ENCODE results near the gene LSR. TPM values are rescaled to one million over a fixed set of nuclear protein-coding genes. Genes with fewer than 3 reads are reported as not detected.
"Not testable (repeated sequence)": the region's sequence is repeated elsewhere in the genome, so short reads cannot be mapped to it uniquely, and the experiment has no call there.

LSR gene
- polyA plus RNA-seq, 1 experiment, result 0.32 TPM

- H3K27me3 ChIP-seq (ENCODE audit: control insufficient read depth, insufficient read depth, low read length), result no peaks in the 10 kb centered on the region
- CTCF ChIA-PET, result no interaction called here
- no peak for DNase-seq (ENCODE audit: low read depth, low spot score)
Measured at GRCh38 chr19:35236638-35237400, 12.0 kb upstream of the LSR start.

GRCh38 chr19:35239597-35239996, 9.2 kb upstream of the LSR start:
- H3K9me3 ChIP-seq (ENCODE audit: control insufficient read depth, insufficient read depth, low read length); H3K27ac ChIP-seq (ENCODE audit: low read depth, low read length); POLR2A ChIA-PET; DNase-seq (ENCODE audit: low read depth, low spot score); CTCF ChIA-PET; H3K4me3 ChIP-seq (ENCODE audit: low read depth, low read length); H3K27me3 ChIP-seq (ENCODE audit: control insufficient read depth, insufficient read depth, low read length): not testable (repeated sequence)

More at GRCh38 chr19:35236638-35237400, 12.0 kb upstream of the LSR start:
- POLR2A ChIA-PET, result interaction anchor here (0.7 kb wide), 1 partner anchor 267 kb away, joined by 3 read pairs; no protein-coding TSS in a partner anchor
- Histone ChIP-seq H3K4me3 (ENCODE audit: low read depth, low read length) (no peak overlapping the region), H3K27ac (ENCODE audit: low read depth, low read length) (no peak overlapping the region), H3K9me3 (ENCODE audit: control insufficient read depth, insufficient read depth, low read length) (no peaks in the 10 kb centered on the region)
- no peak for TF ChIP-seq CTCF (IDR thresholded peaks at IDR 0.05; ENCODE audit: low read depth, low read length)

DNA sequence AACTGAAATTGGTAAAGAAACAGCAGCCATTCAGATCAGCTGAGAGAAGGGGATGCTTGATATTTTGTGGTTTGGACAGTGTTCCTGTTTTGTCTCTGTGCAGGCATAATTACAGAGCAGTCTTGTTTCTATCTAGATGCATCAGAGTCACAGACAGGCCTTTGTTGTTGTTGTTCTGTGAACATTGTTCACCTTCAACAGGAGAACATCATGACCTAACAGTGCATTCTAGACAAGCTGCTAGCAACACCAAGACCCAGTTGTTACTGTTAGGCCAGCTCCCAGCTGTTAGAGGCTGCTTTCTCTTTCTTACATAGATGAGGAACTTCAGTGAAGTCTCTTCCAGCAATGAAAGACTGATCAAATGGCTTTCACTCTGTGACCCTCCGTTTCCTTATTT, 8.5 kb upstream of the LSR start:
- Histone ChIP-seq H3K27ac (ENCODE audit: low read depth, low read length) (no peak overlapping the region), H3K4me3 (ENCODE audit: low read depth, low read length) (no peak overlapping the region), H3K9me3 (ENCODE audit: control insufficient read depth, insufficient read depth, low read length) (no peaks in the 10 kb centered on the region), H3K27me3 (ENCODE audit: control insufficient read depth, insufficient read depth, low read length) (no peaks in the 10 kb centered on the region)
- no peak for TF ChIP-seq CTCF (IDR thresholded peaks at IDR 0.05; ENCODE audit: low read depth, low read length)
- CTCF ChIA-PET, result no interaction called here
- no peak for DNase-seq (ENCODE audit: low read depth, low spot score)
- POLR2A ChIA-PET, result no interaction called here

GRCh38 chr19:35241417-35241816, 7.4 kb upstream of the LSR start:
- H3K27me3 ChIP-seq (ENCODE audit: control insufficient read depth, insufficient read depth, low read length), result no peaks in the 10 kb centered on the region
- TF ChIP-seq CTCF (IDR thresholded peaks at IDR 0.05; ENCODE audit: low read depth, low read length), result no peak
- CTCF ChIA-PET, result interaction anchor here (1.2 kb wide), 1 partner anchor 9 kb away, joined by 3 read pairs; no protein-coding TSS in a partner anchor
- H3K27ac ChIP-seq (ENCODE audit: low read depth, low read length), result no peak overlapping the region
- DNase-seq (ENCODE audit: low read depth, low spot score), result no peak
- POLR2A ChIA-PET, result no interaction called here
- no peak overlapping the region for H3K4me3 ChIP-seq (ENCODE audit: low read depth, low read length)
- H3K9me3 ChIP-seq (ENCODE audit: control insufficient read depth, insufficient read depth, low read length), result no peaks in the 10 kb centered on the region

DNA sequence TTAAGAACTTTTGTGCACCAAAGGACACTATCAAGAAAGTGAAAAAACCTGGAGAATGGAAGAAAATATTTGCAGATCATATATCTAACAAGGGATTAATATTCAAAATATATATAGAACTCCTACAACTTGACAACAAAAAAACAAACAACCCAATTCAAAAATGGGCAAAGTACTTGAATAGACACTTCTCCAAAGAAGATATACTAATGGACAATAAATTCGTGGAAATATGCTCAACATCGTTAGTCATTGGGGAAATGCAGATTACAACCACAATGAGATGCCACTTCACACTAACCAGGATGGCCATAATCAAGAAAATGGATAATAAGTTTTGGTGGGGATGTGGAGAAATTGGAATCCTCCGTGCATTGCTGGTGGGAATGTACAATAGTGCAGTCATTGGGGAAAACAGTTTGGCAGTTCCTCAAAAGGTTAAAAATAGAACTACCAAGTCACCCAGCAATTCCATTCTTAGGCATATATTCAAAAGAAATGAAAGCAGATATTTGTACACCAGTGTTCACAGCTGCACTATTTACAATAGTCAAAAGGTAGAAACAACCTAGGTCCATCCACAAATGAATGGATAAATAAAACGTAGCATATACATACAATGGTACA, 2.2 kb upstream of the LSR start:
- ChIA-PET CTCF (no interaction called here), POLR2A (no interaction called here)
- no peak for TF ChIP-seq CTCF (IDR thresholded peaks at IDR 0.05; ENCODE audit: low read depth, low read length)
- Histone ChIP-seq H3K27me3 (ENCODE audit: control insufficient read depth, insufficient read depth, low read length) (peaks cover 37% of the 10 kb centered on the region), H3K9me3 (ENCODE audit: control insufficient read depth, insufficient read depth, low read length) (no peaks in the 10 kb centered on the region), H3K4me3 (ENCODE audit: low read depth, low read length) (no peak overlapping the region), H3K27ac (ENCODE audit: low read depth, low read length) (no peak overlapping the region)
- DNase-seq (ENCODE audit: low read depth, low spot score), result no peak

Measured in AG04450 (cell line).